Measurements from ENCODE around the gene IL1RL2.

The IL1RL2 gene

DNA sequence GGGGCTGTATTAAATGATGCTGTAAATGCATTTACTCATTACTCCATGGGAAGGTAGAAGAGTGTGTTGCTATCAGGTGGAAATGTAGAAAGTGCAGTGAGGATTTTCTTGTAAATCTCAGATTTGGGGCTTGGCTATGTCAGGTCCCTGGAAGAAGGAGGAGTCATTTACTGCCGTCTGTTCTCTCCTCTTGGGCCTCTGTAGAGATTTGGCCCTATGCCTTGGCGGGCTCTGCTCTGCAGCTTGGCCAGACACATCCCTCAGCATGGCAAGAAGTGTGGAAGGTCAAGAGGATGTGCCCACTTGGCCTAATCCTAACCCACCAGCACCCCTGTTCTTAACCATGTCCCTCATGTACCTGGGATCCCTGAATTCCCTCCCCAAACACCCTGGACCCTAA, 37.6 kb upstream of the IL1RL2 start:
- TF ChIP-seq GATA1 (IDR thresholded peaks at IDR 0.05; ENCODE audit: low read depth, low read length) (no peak), POLR2A (IDR thresholded peaks at IDR 0.05; ENCODE audit: low read length) (no peak)

GRCh38 chr2:102149644-102150455, 37.0 kb upstream of the IL1RL2 start:
- DNase-seq = no peak
- no peak for TF ChIP-seq GATA1 (IDR thresholded peaks at IDR 0.05; ENCODE audit: low read depth, low read length)
- TF ChIP-seq POLR2A (IDR thresholded peaks at IDR 0.05; ENCODE audit: low read length) = no peak

More for the DNA sequence above, 37.6 kb upstream of the IL1RL2 start:
- no peak for DNase-seq

- no peak for TF ChIP-seq POLR2A (IDR thresholded peaks at IDR 0.05; ENCODE audit: low read length)
- no peak for TF ChIP-seq GATA1 (IDR thresholded peaks at IDR 0.05; ENCODE audit: low read depth, low read length)
- DNase-seq = no peak
Observed at GRCh38 chr2:102154364-102154763, 32.5 kb upstream of the IL1RL2 start.

DNA sequence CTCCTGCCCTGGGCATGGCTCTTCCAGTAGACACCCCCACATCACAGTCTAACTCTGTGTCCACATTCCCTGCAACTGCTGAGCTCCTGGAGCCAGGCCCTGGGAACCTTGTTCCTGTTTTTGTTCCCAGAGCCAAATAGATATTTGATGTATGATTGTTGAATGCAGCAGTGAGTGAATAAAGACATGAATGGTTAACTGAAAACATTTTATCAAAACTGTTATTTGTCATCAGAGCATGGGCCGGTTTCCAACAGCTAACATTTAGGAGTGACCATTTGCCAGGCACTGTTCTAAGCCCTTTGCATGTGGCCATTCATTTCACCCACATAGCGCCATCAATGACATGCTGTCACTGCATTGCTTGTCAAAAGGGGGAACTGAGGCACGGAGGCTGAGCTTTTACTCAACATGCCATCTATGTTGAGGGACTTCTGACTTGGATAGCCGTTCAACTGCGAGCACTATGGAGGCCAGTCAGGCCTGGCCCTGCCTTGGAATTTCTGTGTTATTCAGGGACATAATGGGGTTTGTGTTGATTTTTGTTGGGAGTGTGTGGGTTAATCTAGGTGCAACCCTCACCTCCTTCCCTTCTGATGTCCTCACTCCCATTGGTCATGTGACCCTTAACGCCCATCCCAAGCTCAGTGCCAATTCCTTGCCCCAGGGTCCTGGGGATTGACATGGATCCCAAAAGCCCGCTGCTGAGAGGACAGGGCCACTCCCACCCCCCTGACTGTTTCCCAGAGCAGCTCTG, 31.7 kb upstream of the IL1RL2 start:
- no peak for DNase-seq
- TF ChIP-seq GATA1 (IDR thresholded peaks at IDR 0.05; ENCODE audit: low read depth, low read length) (no peak), POLR2A (IDR thresholded peaks at IDR 0.05; ENCODE audit: low read length) (no peak)

DNA sequence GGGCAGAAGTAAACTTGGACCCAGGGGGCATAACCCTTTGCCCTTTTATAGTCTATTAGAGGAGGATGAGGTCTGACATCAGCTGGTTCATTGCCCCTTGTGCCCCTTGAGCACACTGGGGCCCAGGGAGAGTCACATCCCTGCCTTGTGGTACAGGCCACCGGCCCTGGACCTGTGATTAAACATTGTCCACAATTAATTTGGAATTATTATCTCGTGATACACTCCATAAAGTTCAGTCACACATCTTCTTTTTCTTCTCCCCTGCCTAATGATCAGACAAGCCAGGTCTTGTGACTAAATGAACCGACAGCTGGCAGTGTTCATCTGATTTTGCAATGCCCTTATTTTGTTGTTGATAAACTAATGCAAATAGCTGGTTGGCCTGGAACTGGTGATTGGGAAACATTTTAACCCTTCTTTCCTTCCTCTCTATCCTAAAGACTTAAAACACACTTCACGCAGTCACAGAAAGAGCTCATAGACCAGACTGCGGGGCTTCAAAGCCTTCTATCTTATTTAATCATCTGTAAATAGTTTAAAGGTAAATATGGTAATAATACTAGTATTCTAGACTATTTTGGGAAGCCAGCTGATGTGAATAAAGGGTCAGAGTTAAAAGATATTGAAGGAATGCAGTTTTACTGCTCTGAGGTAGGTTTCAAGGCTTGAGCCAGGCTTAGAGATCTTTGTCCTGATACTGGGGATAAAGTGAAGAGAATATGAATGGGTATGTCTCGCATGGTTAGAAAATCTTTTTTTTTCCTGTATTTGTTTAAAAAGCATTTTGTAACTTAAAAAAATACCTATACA, 30.9 kb upstream of the IL1RL2 start:
- no peak for TF ChIP-seq GATA1 (IDR thresholded peaks at IDR 0.05; ENCODE audit: low read depth, low read length)
- TF ChIP-seq POLR2A (IDR thresholded peaks at IDR 0.05; ENCODE audit: low read length) = no peak
- no peak for DNase-seq

GRCh38 chr2:102158011-102158755, 28.6 kb upstream of the IL1RL2 start:
- no peak for DNase-seq
- TF ChIP-seq POLR2A (IDR thresholded peaks at IDR 0.05; ENCODE audit: low read length) (no peak), GATA1 (IDR thresholded peaks at IDR 0.05; ENCODE audit: low read depth, low read length) (no peak)

- TF ChIP-seq POLR2A (IDR thresholded peaks at IDR 0.05; ENCODE audit: low read length) = no peak
- TF ChIP-seq GATA1 (IDR thresholded peaks at IDR 0.05; ENCODE audit: low read depth, low read length) = no peak
- no peak for DNase-seq
Observed at GRCh38 chr2:102159295-102159694, 27.5 kb upstream of the IL1RL2 start.

DNA sequence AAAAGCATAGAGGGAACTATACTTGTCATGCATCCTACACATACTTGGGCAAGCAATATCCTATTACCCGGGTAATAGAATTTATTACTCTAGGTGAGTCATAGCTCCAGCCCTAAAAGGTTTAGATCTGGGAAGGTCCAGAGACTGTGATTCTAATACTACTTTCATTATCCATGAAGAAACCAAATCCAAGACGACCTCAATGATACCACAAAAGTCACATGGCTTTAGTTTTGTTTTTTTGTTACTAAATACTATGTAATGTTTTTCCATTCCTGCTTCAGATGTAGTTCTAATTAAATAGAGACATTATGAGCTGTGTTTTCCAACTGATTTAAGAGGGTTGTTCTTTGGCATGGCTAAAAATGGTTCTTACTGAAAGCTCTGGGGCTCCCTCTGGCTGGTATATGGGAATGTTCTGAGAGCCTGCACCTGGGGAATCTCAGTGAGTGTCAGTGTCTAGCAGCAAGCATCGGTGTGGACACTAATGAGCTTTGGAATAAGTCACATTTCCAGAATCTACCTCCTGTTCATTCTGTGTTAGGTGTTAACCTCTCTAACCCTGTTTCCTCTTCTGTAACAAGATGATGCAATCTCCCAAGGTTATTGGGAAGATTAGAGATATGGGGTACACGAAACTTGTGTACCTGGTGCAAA, 20.5 kb upstream of the IL1RL2 start:
- TF ChIP-seq POLR2A (IDR thresholded peaks at IDR 0.05; ENCODE audit: low read length) = no peak
- TF ChIP-seq GATA1 (IDR thresholded peaks at IDR 0.05; ENCODE audit: low read depth, low read length) = no peak
- DNase-seq = peak; percentile 24 to 47

DNA sequence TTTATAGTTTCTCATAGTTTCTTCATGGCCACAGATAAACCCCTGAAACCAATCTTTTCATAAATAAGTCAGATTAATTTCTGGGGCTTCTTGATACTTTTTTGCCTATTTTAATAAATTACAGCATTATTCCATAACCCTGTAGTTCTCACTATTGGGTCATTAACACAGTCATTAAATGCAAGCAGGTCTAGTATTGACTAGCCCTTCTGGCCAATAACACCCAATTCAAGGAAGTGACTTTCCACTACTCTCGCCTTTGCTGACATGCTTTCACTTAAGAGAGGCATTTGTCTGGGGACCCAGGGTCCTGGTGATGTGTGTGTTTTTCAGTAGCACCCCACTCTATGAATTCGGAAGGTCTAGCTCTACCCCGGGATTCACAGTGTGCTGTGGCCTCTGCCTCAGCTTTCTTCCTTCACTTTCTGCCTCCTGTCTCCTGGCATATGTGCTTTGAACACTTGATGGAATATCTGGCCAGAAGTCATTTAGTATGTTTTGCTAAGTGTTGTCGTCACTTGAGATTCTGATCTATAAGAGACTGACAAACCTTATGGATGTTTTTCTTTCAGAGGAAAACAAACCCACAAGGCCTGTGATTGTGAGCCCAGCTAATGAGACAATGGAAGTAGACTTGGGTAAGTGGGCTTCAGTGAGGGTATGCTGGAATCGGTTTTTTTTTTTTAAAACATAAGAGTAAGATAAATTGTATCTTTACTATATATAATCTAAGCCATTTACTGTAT, 18.6 kb upstream of the IL1RL2 start:
- DNase-seq = no peak
- no peak for TF ChIP-seq POLR2A (IDR thresholded peaks at IDR 0.05; ENCODE audit: low read length)
- no peak for TF ChIP-seq GATA1 (IDR thresholded peaks at IDR 0.05; ENCODE audit: low read depth, low read length)

DNA sequence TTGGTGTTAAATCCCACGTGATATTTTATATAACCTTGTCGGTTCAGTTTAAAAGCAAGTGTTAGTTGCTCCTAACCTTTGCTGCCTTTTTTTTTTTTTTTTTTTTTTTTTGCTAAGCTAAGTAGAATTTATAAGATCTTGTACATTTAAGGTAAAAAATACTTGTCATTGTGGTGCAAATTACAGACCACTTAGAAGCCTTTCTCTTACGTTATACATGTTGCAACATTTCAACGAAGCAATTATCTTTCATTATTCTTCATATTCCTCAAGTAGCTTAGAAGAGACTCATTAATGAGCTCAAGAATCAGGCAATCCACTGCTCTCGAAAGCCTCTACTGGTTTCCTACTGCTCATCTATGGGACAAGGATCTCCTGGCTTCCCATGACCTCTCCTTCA, 14.9 kb upstream of the IL1RL2 start:
- TF ChIP-seq GATA1 (IDR thresholded peaks at IDR 0.05; ENCODE audit: low read depth, low read length) (no peak), POLR2A (IDR thresholded peaks at IDR 0.05; ENCODE audit: low read length) (no peak)
- no peak for DNase-seq

DNA sequence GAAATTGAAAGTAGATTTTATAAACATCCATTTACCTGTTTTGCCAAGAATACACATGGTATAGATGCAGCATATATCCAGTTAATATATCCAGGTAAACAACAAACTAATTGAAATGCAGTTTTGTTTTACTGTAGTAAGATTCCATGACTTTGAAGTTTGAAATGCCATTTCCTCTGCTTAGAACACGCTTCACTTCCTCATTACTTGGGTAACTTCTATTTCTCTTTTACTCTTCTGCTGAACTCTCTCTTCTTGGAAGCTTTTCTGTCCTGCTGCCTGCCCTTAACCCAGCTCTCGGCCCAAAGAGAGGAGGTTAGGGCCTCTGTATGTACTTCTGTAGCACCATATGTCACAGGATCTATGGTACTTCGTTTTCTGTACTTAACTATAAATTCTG, 14.1 kb upstream of the IL1RL2 start:
- TF ChIP-seq GATA1 (IDR thresholded peaks at IDR 0.05; ENCODE audit: low read depth, low read length) (no peak), POLR2A (IDR thresholded peaks at IDR 0.05; ENCODE audit: low read length) (no peak)
- DNase-seq = no peak

DNA sequence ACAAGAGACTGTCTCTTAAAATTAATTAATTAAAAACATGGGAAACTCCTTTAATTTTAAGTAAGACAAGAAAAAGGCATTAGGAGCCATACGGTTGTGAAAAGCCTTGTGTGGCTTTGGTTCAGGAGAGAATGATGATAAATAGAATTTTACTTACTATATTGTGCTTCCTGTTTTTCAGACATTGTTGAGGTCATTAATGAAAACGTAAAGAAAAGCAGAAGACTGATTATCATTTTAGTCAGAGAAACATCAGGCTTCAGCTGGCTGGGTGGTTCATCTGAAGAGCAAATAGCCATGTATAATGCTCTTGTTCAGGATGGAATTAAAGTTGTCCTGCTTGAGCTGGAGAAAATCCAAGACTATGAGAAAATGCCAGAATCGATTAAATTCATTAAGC, 10.7 kb upstream of the IL1RL2 start:
- DNase-seq = no peak
- no peak for TF ChIP-seq GATA1 (IDR thresholded peaks at IDR 0.05; ENCODE audit: low read depth, low read length)
